Esophagus muscularis mucosa (tissue), 3 donors: ENCODE data around the gene CALM1.

Experiments used
- CTCF ChIP-seq, 3 experiments: fragments of 200-600 bp in 2 of 3; fragments of 450-650 bp in 1 of 3; sonication (generic) in 2 of 3; IDR thresholded peaks; one replicate each; pipeline ENCODE4 v1.5.1; 2017 to 2019; ENCODE audit warnings: antibody characterized with exemption in 3 of 3, mild to moderate bottlenecking in 2 of 3, moderate library complexity in 1 of 3
- POLR2A ChIP-seq: fragments of 450-650 bp; IDR thresholded peaks from one replicate; pipeline ENCODE4 v1.6.1; 2017; ENCODE audit warnings: antibody characterized with exemption, moderate library complexity, mild to moderate bottlenecking, low read depth

DNA sequence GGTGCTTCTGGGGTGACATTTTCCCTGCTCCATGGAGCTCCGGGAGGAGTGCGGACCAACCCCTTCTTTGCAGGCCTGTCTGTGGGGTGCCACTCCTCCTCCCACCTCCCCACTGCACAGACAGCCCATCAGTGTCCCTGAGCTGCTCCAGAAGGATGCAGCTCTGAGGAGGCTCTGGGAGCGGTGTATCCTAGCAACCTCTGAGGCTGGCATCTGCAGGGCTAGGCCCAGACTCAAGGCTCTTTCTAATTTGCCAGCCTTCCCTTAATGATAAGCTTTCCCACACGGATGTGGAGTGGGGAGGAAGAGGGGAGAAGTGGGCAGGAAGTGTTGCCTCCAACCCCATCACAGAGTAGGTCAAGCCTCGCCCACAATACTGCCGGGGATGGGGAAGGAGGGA is 59.7 kb downstream of the CALM1 start:
- TF ChIP-seq CTCF (IDR thresholded peaks at IDR 0.05) (no peak), POLR2A (no peak)
